Measurements from ENCODE around the gene MYL6. TPM values are rescaled to one million over a fixed set of nuclear protein-coding genes. Genes with fewer than 3 reads are reported as not detected.
A peak's percentile ranks its signal among the peaks of the same experiment; 100 is the strongest.

The MYL6 gene
- total and polyA plus RNA-seq, 7 donors, result 216 to 711 (median 384) TPM

DNA sequence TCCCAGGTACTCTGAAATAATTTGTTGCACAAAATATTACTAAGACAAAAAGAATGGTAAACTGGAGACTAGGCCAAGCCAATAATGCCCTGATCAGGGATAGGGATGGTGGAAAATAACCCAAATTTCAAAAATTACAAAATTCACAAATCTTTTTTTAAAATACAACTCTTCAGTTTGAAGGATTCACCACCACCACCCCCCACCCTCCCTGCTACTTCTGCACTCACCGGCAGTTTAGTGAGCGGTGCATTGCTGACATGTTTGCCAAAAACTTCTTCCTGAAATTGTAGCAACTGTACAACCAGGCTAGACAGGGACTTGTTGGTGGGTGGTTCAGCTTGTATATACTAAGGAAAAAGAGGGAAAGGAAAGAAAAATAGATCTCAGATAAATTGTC is 28.8 kb downstream of the MYL6 start:
- Histone ChIP-seq H3K36me3 (ENCODE audit: insufficient read depth in 1 of 2, low read depth in 1 of 2) (peaks cover 18 to 62% of the 10 kb centered on the region in 2 donors), H3K9me3 (no peaks in the 10 kb centered on the region), H3K27me3 (ENCODE audit: insufficient read depth in 3 of 3, low read length in 2 of 3) (no peaks in the 10 kb centered on the region), H3K4me1 (peaks cover 18% of the 10 kb centered on the region), H3K4me3 (peak overlapping the region; percentile 83), H3K27ac (no peak overlapping the region)
- TF ChIP-seq, protein P1, sequence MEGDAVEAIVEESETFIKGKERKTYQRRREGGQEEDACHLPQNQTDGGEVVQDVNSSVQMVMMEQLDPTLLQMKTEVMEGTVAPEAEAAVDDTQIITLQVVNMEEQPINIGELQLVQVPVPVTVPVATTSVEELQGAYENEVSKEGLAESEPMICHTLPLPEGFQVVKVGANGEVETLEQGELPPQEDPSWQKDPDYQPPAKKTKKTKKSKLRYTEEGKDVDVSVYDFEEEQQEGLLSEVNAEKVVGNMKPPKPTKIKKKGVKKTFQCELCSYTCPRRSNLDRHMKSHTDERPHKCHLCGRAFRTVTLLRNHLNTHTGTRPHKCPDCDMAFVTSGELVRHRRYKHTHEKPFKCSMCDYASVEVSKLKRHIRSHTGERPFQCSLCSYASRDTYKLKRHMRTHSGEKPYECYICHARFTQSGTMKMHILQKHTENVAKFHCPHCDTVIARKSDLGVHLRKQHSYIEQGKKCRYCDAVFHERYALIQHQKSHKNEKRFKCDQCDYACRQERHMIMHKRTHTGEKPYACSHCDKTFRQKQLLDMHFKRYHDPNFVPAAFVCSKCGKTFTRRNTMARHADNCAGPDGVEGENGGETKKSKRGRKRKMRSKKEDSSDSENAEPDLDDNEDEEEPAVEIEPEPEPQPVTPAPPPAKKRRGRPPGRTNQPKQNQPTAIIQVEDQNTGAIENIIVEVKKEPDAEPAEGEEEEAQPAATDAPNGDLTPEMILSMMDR (IDR thresholded peaks at IDR 0.05), result no peak
- intact Hi-C loops (cut with DNase I), result loop anchor here in 1 of 2 donors (5.0 kb wide), 1 partner anchor 35 kb away; the partner anchor contains the start of genes NABP2 and RNF41
- WGBS, 3 donors, result 42 to 49% (median 43%) methylated on average over 2 of the region's 2 CpGs
- ATAC-seq (no peak), DNase-seq (no peak)

DNA sequence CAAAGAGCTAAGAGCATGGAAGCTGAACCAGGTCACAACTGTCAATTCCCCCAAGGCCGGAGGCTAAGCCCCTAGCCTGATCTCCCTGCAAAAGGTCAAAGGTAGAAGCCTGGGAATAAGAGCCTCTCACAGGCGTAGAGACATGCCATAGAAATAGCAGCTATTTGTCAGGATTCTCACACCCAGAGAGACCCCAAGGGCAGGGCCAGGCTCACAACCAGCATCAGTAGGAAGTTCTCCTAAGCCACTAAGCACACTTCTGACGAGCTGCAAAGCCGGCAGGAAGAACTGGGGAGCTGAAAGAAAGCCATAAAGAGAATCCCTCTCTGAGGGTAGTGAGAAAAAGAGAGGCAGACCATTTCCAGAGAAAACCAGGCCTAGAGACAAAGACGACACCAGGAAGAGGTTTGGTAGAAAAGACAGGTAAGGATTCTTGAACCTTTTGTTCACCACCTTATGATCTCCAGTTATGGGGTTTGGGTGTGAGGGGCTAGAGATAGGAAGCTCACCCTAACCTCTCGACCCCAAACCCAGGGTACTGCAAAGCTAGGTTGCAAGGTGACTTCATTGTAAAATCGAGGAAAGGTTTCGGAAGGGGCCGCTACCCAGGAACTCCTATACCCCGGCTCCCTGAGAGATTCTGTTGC is 30.1 kb downstream of the MYL6 start:
- WGBS, 3 donors, result 9 to 17% (median 10%) methylated on average over 10 of the region's 10 CpGs
- TF ChIP-seq, protein P1 (IDR thresholded peaks at IDR 0.05), result no peak

DNA sequence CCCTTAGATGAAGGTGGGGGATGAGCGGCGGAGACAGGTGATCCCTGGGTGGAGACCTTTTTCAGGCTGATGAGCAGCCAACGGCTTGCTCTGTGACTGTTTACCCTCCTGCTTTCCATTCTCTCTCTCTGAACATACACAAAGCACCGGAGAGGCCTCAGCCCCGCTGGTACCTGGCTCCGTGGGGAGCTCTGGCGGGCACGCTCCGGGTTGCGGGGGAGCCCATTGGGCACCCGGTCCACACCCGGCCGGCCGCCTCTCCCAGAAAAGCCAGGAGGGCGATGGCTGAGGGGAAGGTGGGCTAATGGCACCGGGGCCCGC is 30.6 kb downstream of the MYL6 start:
- Histone ChIP-seq H3K36me3 (ENCODE audit: insufficient read depth in 1 of 2, low read depth in 1 of 2) (peaks cover 15 to 44% of the 10 kb centered on the region in 2 donors), H3K9me3 (no peaks in the 10 kb centered on the region), H3K4me3 (peak overlapping the region; percentile 83), H3K27ac (peak overlapping the region; percentile 80), H3K27me3 (ENCODE audit: insufficient read depth in 3 of 3, low read length in 2 of 3) (no peaks in the 10 kb centered on the region), H3K4me1 (peaks cover 18% of the 10 kb centered on the region)
- intact Hi-C loops (cut with DNase I), result loop anchor here (1.0 to 5.0 kb wide), 5 partner anchors 28 to 68 kb away; partner anchors contain the start of genes MYL6B (in 1 of the 2), NABP2 (in 1 of the 2) and RNF41 (in 1 of the 2)
- 0 to 2% (median 1%) methylated on average over 8 to 17 of the region's 17 CpGs for WGBS, 3 donors
- TF ChIP-seq, protein P1 (IDR thresholded peaks at IDR 0.05), result no peak
- no peak for DNase-seq
- peak in 2 of 4 donors; percentile 1 to 3 for ATAC-seq

More for the DNA sequence above, 30.1 kb downstream of the MYL6 start:
- peaks cover 18 to 49% of the 10 kb centered on the region in 2 donors for H3K36me3 ChIP-seq (ENCODE audit: insufficient read depth in 1 of 2, low read depth in 1 of 2)
- intact Hi-C loops (cut with DNase I), result loop anchor here (1.0 to 5.0 kb wide), 5 partner anchors 27 to 67 kb away; partner anchors contain the start of genes MYL6B (in 1 of the 2), NABP2 (in 1 of the 2) and RNF41 (in 1 of the 2)
- DNase-seq, result no peak
- no peak for ATAC-seq
- H3K4me3 ChIP-seq, result peak overlapping the region; percentile 83
- peaks cover 18% of the 10 kb centered on the region for H3K4me1 ChIP-seq
- no peaks in the 10 kb centered on the region for H3K27me3 ChIP-seq (ENCODE audit: insufficient read depth in 3 of 3, low read length in 2 of 3)
- H3K9me3 ChIP-seq, result no peaks in the 10 kb centered on the region
- H3K27ac ChIP-seq, result peak overlapping the region; percentile 80

DNA sequence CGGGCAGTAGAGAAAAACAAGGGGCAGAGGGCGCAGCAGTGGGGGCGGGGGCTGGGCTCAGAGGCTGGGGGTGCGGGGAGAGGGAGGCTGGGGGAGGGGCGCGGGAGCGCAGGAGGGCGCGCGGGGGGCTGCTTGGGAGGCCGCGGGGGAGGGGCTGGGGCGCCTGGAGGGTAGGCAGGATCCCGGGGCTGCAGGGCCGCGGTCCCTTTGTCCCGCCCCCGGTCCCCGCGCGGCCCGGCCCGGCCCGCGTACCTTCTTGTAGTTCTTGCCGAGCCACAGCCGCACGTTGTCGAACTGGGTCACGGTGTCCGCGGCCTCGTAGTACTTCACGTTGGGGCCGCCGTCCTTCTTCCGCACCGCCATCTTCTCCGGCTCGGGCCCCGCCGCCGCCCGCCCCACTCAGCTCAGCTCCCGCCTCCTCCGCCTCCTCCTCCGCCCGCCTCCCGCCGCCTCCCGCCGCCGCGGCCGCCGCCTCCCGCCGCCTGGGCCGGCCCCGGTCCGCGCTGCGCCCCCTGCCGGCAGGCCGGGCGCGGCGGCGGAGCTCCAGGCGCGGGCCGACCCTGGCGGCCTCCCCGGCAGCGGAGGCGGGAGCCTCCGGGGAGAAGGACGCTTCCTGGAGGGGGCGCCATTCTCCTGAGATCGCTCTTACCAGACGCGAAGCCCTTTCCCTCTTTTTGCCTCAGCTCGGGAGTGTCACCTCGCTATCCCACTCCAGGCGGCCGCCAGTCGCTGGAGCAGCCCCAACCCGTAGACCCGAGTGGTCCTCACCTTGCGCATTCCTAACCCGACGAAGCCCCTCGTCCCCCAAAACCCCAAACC is 31.1 kb downstream of the MYL6 start, which contains the start of gene SMARCC2:
TSS of gene SMARCC2 (minus strand) at position 385 of the 819 bp plus-strand sequence. CDS start at position 363, 22 bp downstream.
- TF ChIP-seq, protein P1 (IDR thresholded peaks at IDR 0.05), result peak; percentile 83
- Histone ChIP-seq H3K27me3 (ENCODE audit: insufficient read depth in 3 of 3, low read length in 2 of 3) (no peaks in the 10 kb centered on the region), H3K9me3 (no peaks in the 10 kb centered on the region), H3K36me3 (ENCODE audit: insufficient read depth in 1 of 2, low read depth in 1 of 2) (peaks cover 11 to 39% of the 10 kb centered on the region in 2 donors), H3K4me3 (peak within 1 kb of the TSS; percentile 83), H3K27ac (peak within 1 kb of the TSS; percentile 91), H3K4me1 (peaks cover 18% of the 10 kb centered on the region)
- ATAC-seq (peak; percentile 87 to 91 (median 90)), DNase-seq (peak; percentile 88 to 95)
- intact Hi-C loops (cut with DNase I), result loop anchor here (2.0 to 5.0 kb wide), 4 partner anchors 29 to 69 kb away; partner anchors contain the start of genes MYL6B (in 1 of the 2), NABP2 (in 1 of the 2) and RNF41 (in 1 of the 2)
- WGBS, 3 donors, result 0 to 1% (median 1%) methylated on average over 51 to 91 of the region's 93 CpGs

Measured in psoas muscle (tissue), 8 donors.